Caco-2 (cell line): ENCODE results near the gene CC2D1A. TPM values are rescaled to one million over a fixed set of nuclear protein-coding genes. Genes with fewer than 3 reads are reported as not detected.

Experiments used
- BruUV-seq: library from RNA; stranded (reverse); fragments of 400-500 nt; replicated peaks from 2 replicates; lab custom pipeline; 2021; lab: Mats Ljungman, UMichigan
- CTCF ChIA-PET: fragments of 300-600 bp; sonication (Branson Sonifier 250); formaldehyde crosslinking; loops from one replicate; lab custom pipeline; 2022; ENCODE audit warnings: antibody characterized with exemption; lab: Charles Lee
- POLR2A ChIA-PET: fragments of 300-600 bp; sonication (Branson Sonifier 250); formaldehyde crosslinking; loops from one replicate; lab custom pipeline; 2022; ENCODE audit warnings: antibody characterized with exemption; lab: Charles Lee
- DNase-seq, 2 experiments: peaks; one replicate each; pipeline versions ENCODE4 v3.0.0 to v3.0.0-alpha.2; 2020 to 2022
- H3K27me3 ChIP-seq: replicated peaks from 2 replicates; pipeline ENCODE4 v1.6.0; 2011; ENCODE audit warnings: low read length; ENCODE audit not compliant: control insufficient read depth, insufficient read depth
- H3K36me3 ChIP-seq: 2 replicates; pipeline ENCODE4 v1.5.1; 2011; ENCODE audit warnings: low read length; ENCODE audit not compliant: control insufficient read depth, insufficient read depth
- H3K4me1 ChIP-seq: fragments of 250-450 bp; sonication (Bioruptor Pico); 2 replicates; pipeline ENCODE4 v1.5.1; 2020; ENCODE audit warnings: mild to moderate bottlenecking
- H3K4me3 ChIP-seq: 2 replicates; pipeline ENCODE4 v1.5.1; 2011; ENCODE audit warnings: low read depth, mild to moderate bottlenecking, control low read depth, low read length
- H3K9me3 ChIP-seq: fragments of 250-450 bp; sonication (Bioruptor Pico); 2 replicates; pipeline ENCODE4 v1.5.1; 2020; ENCODE audit warnings: mild to moderate bottlenecking, moderate library complexity
- H3K27ac Mint-ChIP-seq: one replicate; pipeline ENCODE4 v1.8.0; 2022; ENCODE audit warnings: mixed read lengths; ENCODE audit not compliant: unreplicated experiment
- H3K27me3 Mint-ChIP-seq: one replicate; pipeline ENCODE4 v1.8.0; 2022; ENCODE audit warnings: mixed read lengths; ENCODE audit not compliant: insufficient read depth, unreplicated experiment
- H3K36me3 Mint-ChIP-seq: one replicate; pipeline ENCODE4 v1.8.0; 2022; ENCODE audit warnings: mild to moderate bottlenecking, mixed read lengths; ENCODE audit not compliant: insufficient read depth, unreplicated experiment
- H3K4me1 Mint-ChIP-seq: one replicate; pipeline ENCODE4 v1.8.0; 2022; ENCODE audit warnings: low read depth, mixed read lengths; ENCODE audit not compliant: unreplicated experiment
- H3K4me3 Mint-ChIP-seq: one replicate; pipeline ENCODE4 v1.8.0; 2022; ENCODE audit warnings: mild to moderate bottlenecking, moderate library complexity, mixed read lengths; ENCODE audit not compliant: unreplicated experiment
- H3K9me3 Mint-ChIP-seq: one replicate; pipeline ENCODE4 v1.8.0; 2022; ENCODE audit warnings: mixed read lengths; ENCODE audit not compliant: unreplicated experiment
- CTCF ChIP-seq, 2 experiments: fragments of 200-600 bp in 1 of 2; IDR thresholded peaks; 1 replicate in 1 of 2; 2 replicates in 1 of 2; pipeline versions ENCODE4 v1.5.1 to v1.8.0; 2011 to 2022; ENCODE audit warnings: antibody characterized with exemption in 1 of 2, control low read depth in 1 of 2, inconsistent platforms in 1 of 2, low read depth in 1 of 2, low read length in 1 of 2, mild to moderate bottlenecking in 1 of 2, moderate library complexity in 1 of 2; ENCODE audit not compliant: insufficient read depth in 1 of 2, severe bottlenecking in 1 of 2, unreplicated experiment in 1 of 2
- intact Hi-C: fragments of 100-400 bp; cut with micrococcal nuclease; formaldehyde crosslinking; loops from one replicate; pipeline ENCODE4 v1.10.0; 2022; ENCODE audit not compliant: unreplicated experiment
- total RNA-seq: library from RNA; stranded (reverse); gene quantifications from 2 replicates; pipeline ENCODE4 v1.2.3, GENCODE V29; 2022

The CC2D1A gene
- total RNA-seq, 1 experiment from 2014 or later, result 48.2 TPM

DNA sequence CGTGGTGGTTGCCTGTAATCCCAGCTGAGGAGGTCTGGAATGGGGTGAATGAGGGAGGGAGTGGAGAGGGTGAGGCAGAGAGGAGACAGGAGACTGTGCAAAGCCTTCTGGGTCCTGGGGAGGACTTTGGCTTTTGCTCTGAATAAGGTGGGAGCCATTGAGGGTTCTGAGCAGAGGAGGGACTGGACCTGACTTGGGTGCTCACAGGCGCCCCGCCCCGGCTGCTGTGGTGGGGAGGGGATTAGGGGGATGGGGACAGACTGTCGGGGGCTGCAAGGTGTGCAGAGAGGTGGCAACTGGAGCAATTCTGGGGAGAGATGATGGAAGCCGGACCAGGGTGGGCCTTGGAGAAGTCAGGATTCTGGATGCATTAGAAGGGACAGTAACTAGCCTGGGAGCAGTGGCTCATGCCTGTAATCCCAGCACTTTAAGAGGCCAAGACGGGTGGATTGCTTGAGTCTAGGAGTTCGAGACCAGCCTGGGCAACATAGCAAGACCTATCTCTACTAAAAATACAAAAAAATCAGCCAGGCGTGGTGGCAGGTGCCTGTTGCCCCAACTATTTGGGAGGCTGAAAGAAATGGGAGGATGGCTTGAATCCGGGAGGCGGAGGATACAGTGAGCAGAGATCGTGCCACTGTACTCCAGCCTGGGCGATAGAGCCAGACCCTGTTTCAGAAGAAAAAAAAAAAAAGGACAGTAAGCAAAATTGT is 45.2 kb upstream of the CC2D1A start:
- H3K4me3 ChIP-seq, result no peak overlapping the region
- Mint-ChIP-seq H3K9me3 (no peaks in the 10 kb centered on the region), H3K27me3 (no peaks in the 10 kb centered on the region), H3K27ac (peak overlapping the region; percentile 95), H3K4me1 (peaks cover 24% of the 10 kb centered on the region), H3K36me3 (peaks cover 8% of the 10 kb centered on the region), H3K4me3 (no peak overlapping the region)
- CTCF ChIA-PET, result interaction anchor here (0.6 to 2.2 kb wide), 5 partner anchors 24 to 186 kb away, joined by 4 to 26 read pairs (median 4); no protein-coding TSS in a partner anchor
- POLR2A ChIA-PET, result interaction anchor here (0.6 to 4.7 kb wide), 3 partner anchors 8 to 97 kb away, joined by 3 to 44 read pairs (median 15); partner anchors contain the start of gene MRI1
- H3K27me3 ChIP-seq, result no peaks in the 10 kb centered on the region
- no peak for TF ChIP-seq CTCF (IDR thresholded peaks at IDR 0.05; ENCODE audit: insufficient read depth in 1 of 2, low read depth in 1 of 2, low read length in 1 of 2, severe bottlenecking in 1 of 2, unreplicated experiment in 1 of 2)
- DNase-seq, result no peak
- H3K4me1 ChIP-seq, result peaks cover 17% of the 10 kb centered on the region
- H3K9me3 ChIP-seq, result no peaks in the 10 kb centered on the region
- BruUV-seq, result no TSS peak
- no peaks in the 10 kb centered on the region for H3K36me3 ChIP-seq
- intact Hi-C loops, result no loop called here

- H3K4me1 ChIP-seq, result peaks cover 20% of the 10 kb centered on the region
- Mint-ChIP-seq H3K4me1 (peaks cover 24% of the 10 kb centered on the region), H3K9me3 (no peaks in the 10 kb centered on the region), H3K27me3 (peaks cover 1% of the 10 kb centered on the region), H3K27ac (peak overlapping the region; percentile 95), H3K4me3 (peak overlapping the region; percentile 83), H3K36me3 (peaks cover 8% of the 10 kb centered on the region)
- intact Hi-C loops, result no loop called here
- ChIA-PET CTCF (interaction anchor here (0.6 to 2.2 kb wide), 6 partner anchors 10 to 186 kb away, joined by 4 to 26 read pairs (median 5); partner anchors contain the start of gene ZSWIM4), POLR2A (interaction anchor here (0.6 to 4.7 kb wide), 3 partner anchors 9 to 97 kb away, joined by 3 to 44 read pairs (median 15); partner anchors contain the start of gene MRI1)
- no peaks in the 10 kb centered on the region for H3K36me3 ChIP-seq
- TF ChIP-seq CTCF (IDR thresholded peaks at IDR 0.05; ENCODE audit: insufficient read depth in 1 of 2, low read depth in 1 of 2, low read length in 1 of 2, severe bottlenecking in 1 of 2, unreplicated experiment in 1 of 2), result no peak
- H3K27me3 ChIP-seq, result no peaks in the 10 kb centered on the region
- no peak overlapping the region for H3K4me3 ChIP-seq
- no TSS peak for BruUV-seq
- H3K9me3 ChIP-seq, result no peaks in the 10 kb centered on the region
- DNase-seq, result no peak
Measured at GRCh38 chr19:13861392-13861713, 44.6 kb upstream of the CC2D1A start.

GRCh38 chr19:13861714-13862531 is 44.1 kb upstream of the CC2D1A start:
- H3K4me3 ChIP-seq, result peak overlapping the region; percentile 33
- H3K4me1 ChIP-seq, result peaks cover 21% of the 10 kb centered on the region
- POLR2A ChIA-PET, result interaction anchor here (0.5 to 4.7 kb wide), 11 partner anchors 9 to 275 kb away, joined by 3 to 44 read pairs (median 5); partner anchors contain the start of genes ASF1B, C19orf53 and MRI1
- peak; percentile 90 to 97 for TF ChIP-seq CTCF (IDR thresholded peaks at IDR 0.05; ENCODE audit: insufficient read depth in 1 of 2, low read depth in 1 of 2, low read length in 1 of 2, severe bottlenecking in 1 of 2, unreplicated experiment in 1 of 2)
- CTCF ChIA-PET, result interaction anchor here (0.6 to 2.2 kb wide), 27 partner anchors 9 to 640 kb away, joined by 3 to 26 read pairs (median 4); partner anchors contain the start of genes ASF1B, C19orf53 and ZSWIM4
- Mint-ChIP-seq H3K36me3 (peaks cover 8% of the 10 kb centered on the region), H3K4me3 (peak overlapping the region; percentile 83), H3K27me3 (peaks cover 6% of the 10 kb centered on the region), H3K27ac (peak overlapping the region; percentile 95), H3K4me1 (peaks cover 24% of the 10 kb centered on the region), H3K9me3 (no peaks in the 10 kb centered on the region)
- H3K36me3 ChIP-seq, result no peaks in the 10 kb centered on the region
- DNase-seq, result peak; percentile 90 to 94
- TSS peak; percentile 77 for BruUV-seq
- intact Hi-C loops, result loop anchor here (1.0 kb wide), 2 partner anchors 11 to 77 kb away; no protein-coding TSS in a partner anchor
- H3K27me3 ChIP-seq, result no peaks in the 10 kb centered on the region
- no peaks in the 10 kb centered on the region for H3K9me3 ChIP-seq
